HG03460 (cell line): ENCODE measurements around the gene SNX12.
"Not testable (repeated sequence)": the region's sequence is repeated elsewhere in the genome, so short reads cannot be mapped to it uniquely, and the experiment has no call there.

Source experiments
- ATAC-seq: cut with Tn5 transposase; IDR thresholded peaks from one replicate; pipeline ENCODE4 v1.9.1; 2021; ENCODE audit not compliant: unreplicated experiment

The SNX12 gene

DNA sequence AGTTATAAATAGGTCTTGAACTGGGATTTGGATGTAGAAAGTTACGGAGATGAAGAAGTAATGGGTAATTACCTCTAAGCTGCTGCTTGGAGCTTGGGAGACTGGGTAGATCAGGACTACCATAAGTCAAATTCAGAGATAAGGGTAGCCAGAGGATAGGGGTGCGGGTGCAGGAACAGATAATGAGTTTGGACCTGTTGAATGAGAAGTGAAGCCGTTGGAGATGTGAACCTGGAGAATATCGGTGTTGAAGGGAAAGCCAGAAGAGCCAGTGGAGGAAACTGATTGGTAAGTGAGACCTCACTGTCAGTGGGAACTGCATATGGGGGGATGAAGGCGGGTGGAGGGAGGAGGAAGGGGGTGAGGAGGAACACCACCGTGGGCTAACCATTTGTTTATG is 26.9 kb upstream of the SNX12 start:
- no peak for ATAC-seq

- no peak for ATAC-seq
Measured at GRCh38 chrX:71091263-71091662, 23.1 kb upstream of the SNX12 start.

DNA sequence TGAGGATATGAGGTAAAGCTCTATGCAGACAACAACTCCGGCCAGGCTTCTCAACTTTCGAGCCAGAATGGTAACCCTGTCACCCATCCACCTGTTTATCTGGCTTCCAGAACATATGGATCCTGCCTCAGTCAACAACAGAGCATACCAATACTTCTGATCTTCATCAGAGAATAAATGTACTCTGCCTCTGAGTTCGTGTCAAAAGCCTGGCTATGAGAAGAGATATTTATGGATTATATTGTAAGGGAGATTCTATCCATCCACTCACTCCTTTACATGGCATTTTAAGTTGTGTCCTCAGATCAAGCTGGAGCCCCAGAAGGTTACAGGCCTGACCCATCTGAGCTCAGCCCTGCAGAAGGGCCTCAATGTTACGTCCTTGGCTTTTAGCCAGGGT is 17.8 kb upstream of the SNX12 start:
- ATAC-seq, result no peak

GRCh38 chrX:71082822-71083221 is 14.7 kb upstream of the SNX12 start:
- ATAC-seq, result no peak

- no peak for ATAC-seq
Measured at GRCh38 chrX:71082124-71082647, 14.1 kb upstream of the SNX12 start.

- ATAC-seq, result no peak
Measured at GRCh38 chrX:71081330-71082123, 13.4 kb upstream of the SNX12 start.

GRCh38 chrX:71070531-71070930 is 2.4 kb upstream of the SNX12 start:
- no peak for ATAC-seq

GRCh38 chrX:71067712-71068043 is 456 bp downstream of the SNX12 start:
- ATAC-seq, result peak; percentile 6

DNA sequence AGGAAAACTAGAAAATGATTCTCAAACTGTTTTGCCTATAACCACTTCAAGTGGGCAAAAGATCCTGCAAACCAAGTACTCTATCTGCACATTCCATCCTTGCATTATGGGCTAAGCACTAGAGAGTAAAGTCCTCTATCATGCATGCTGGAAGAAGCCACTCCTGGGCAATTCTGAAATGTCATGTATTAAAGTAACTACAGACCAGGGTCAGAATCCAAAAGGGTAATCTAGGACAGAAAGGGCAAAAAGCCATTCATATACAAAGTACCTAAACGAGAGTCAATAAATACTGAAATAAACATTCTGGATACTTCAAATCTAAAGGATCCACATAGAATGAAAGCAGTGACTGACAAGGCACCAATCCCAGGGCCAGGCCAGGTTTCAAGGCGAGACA is 1.0 kb downstream of the SNX12 start:
- ATAC-seq, result no peak

- no peak for ATAC-seq
Measured at GRCh38 chrX:71060127-71060526, 8.0 kb downstream of the SNX12 start.

DNA sequence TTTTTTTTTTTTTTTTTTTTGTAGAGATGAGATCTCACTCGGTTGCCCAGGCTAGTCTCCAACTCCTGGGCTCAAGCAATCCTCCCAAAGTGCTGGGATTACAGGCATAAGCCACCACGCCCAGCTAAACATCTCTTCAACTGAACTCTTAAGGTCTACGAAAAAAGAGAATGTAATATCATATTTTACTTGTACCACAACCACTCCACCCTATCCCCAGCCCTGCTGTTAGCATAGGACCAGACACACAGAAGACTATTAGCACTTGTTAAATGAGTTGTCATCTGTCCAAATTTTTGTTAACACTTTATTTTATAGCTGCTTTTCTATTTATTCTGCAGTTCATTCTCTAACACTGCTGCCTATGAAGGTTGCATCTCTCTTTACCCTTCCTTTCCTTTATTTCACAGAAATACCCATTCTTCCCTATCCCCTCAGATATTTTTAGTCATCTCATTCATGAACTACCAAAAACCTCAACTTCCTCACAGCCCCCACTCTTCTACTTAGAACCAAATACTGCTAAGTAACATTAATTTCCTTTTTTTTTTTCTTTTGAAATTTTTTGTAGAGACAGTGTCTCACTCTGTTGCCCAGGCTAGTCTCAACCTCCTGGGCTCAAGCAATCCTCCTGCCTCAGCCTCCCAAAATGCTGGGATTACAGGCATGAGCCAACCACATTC is 10.1 kb downstream of the SNX12 start:
- ATAC-seq, result no peak

DNA sequence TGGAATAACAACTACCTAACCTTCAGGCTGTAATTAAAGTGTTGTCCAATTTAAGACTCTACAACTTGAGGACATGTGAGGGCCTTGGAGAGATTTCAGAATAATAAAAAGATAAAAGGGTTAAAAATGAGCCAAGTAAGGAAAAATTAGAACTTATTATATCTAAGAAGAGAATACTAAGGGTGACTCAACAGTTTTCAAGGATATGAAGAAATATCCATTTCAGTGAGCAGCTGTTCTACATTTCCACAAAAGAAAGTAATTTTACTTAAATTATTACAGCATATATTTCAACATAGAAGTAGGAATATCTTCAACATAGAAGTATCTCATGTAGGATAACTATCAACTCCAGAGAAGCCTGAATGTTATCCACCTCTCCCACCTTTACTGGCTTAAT is 11.3 kb downstream of the SNX12 start:
- no peak for ATAC-seq

DNA sequence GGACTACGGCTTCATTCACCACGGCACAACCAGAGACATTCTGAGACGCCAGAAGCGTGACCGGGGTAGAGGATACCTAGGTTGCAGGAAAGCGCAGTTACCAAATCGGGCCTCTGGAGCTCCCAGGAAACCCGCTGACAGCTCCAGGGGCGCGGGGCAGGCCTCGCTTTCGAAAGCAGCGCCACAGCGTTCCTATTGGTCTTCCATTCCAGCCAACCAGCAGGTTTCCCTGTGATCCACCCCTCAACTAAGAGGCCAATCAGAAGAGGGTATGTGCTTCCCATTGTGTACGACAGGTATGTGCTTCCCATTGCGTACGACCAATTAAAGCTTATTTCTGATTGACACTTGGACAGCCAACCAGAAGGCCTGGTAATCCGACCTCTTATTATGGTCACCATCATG is 14.9 kb downstream of the SNX12 start:
- peak; percentile 95 for ATAC-seq

- peak; percentile 22 for ATAC-seq
Measured at GRCh38 chrX:71052721-71053120, 15.4 kb downstream of the SNX12 start.

DNA sequence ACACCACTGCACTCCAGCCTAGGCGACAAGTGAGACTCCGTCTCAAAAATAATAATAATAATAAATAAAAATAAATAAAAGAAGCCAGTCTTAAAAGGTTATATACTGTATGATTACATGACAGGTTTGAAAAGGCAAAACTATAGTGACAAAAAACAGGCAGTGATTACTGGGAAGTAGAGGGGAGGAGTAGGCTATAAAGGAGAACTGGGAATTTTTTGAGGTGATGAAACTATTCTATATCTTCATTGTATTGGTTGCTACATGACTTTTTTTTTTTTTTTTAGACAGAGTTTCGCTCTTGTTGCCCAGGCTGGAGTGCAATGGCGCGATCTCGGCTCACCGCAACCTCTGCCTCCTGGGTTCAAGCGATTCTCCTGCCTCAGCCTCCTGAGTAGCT is 20.2 kb downstream of the SNX12 start:
- not testable (repeated sequence) for ATAC-seq

GRCh38 chrX:71017396-71017939 is 50.7 kb downstream of the SNX12 start:
- ATAC-seq, result no peak
